T-cell (primary cell): ENCODE results near the gene CTSH. TPM values are rescaled to one million over a fixed set of nuclear protein-coding genes. Genes with fewer than 3 reads are reported as not detected.
A peak's percentile ranks its signal among the peaks of the same experiment; 100 is the strongest.
"Not testable (repeated sequence)": the region's sequence is repeated elsewhere in the genome, so short reads cannot be mapped to it uniquely, and the experiment has no call there.

Source experiments
- ATAC-seq, 4 experiments: fragments of 200-7000 bp in 3 of 4; fragments of 150-1000 bp in 1 of 4; cut with Tn5 transposase; replicated peaks in 1 of 4; 1 replicate in 3 of 4; 2 replicates in 1 of 4; pipeline ENCODE4 v1.10.0; 2021; ENCODE audit warnings: moderate library complexity in 3 of 4, mild to moderate bottlenecking in 2 of 4, moderate number of reproducible peaks in 1 of 4
- CTCF ChIA-PET, 2 donors: fragments of 300-600 bp; sonication (Branson Sonifier 250); formaldehyde crosslinking; loops; one replicate each; lab custom pipeline; 2022; ENCODE audit warnings: antibody characterized with exemption in 2 of 2; lab: Charles Lee
- POLR2A ChIA-PET, 2 donors: fragments of 300-600 bp; sonication (Branson Sonifier 250); formaldehyde crosslinking; loops; one replicate each; lab custom pipeline; 2022; ENCODE audit warnings: antibody characterized with exemption in 2 of 2; lab: Charles Lee
- DNase-seq, 35 experiments: peaks; one replicate each; pipeline versions ENCODE4 v3.0.0 to v3.0.0-alpha.2; 2013 to 2023
- H3K27ac ChIP-seq: one replicate; pipeline ENCODE4 v1.5.1; 2013; ENCODE audit warnings: low read length
- H3K27me3 ChIP-seq, 2 experiments: replicated peaks in 1 of 2; 1 replicate in 1 of 2; 2 replicates in 1 of 2; pipeline versions ENCODE4 v1.6.1 to v1.7.0; 2013; ENCODE audit warnings: low read length in 1 of 2, mixed read lengths in 1 of 2; ENCODE audit not compliant: control insufficient read depth in 2 of 2, insufficient read depth in 2 of 2; ENCODE audit errors: extremely low read depth in 1 of 2
- H3K36me3 ChIP-seq, 2 donors: 1 replicate in 1 of 2; 2 replicates in 1 of 2; pipeline versions ENCODE4 v1.6.1 to v1.7.0; 2013; ENCODE audit warnings: low read length in 1 of 2; ENCODE audit not compliant: control insufficient read depth in 2 of 2, insufficient read depth in 1 of 2; ENCODE audit errors: extremely low read depth in 1 of 2
- H3K4me1 ChIP-seq, 2 experiments: 1 replicate in 1 of 2; 2 replicates in 1 of 2; pipeline versions ENCODE4 v1.6.1 to v1.7.0; 2013; ENCODE audit warnings: low read length in 2 of 2, mixed read lengths in 1 of 2; ENCODE audit not compliant: insufficient read depth in 2 of 2, control insufficient read depth in 1 of 2; ENCODE audit errors: extremely low read depth in 1 of 2
- H3K4me3 ChIP-seq, 2 donors: 1 replicate in 1 of 2; 2 replicates in 1 of 2; pipeline versions ENCODE4 v1.5.1 to v1.7.0; 2013; ENCODE audit warnings: mild to moderate bottlenecking in 2 of 2, low read length in 1 of 2, moderate library complexity in 1 of 2; ENCODE audit not compliant: control insufficient read depth in 1 of 2; ENCODE audit errors: extremely low read depth in 1 of 2
- H3K9me3 ChIP-seq: 2 replicates; pipeline ENCODE4 v1.7.0; 2013
- H3K27ac Mint-ChIP-seq, 2 donors: one replicate each; pipeline ENCODE4 v1.8.0; 2020 to 2021; ENCODE audit warnings: mild to moderate bottlenecking in 2 of 2, mixed read lengths in 2 of 2
- H3K27me3 Mint-ChIP-seq, 2 donors: one replicate each; pipeline ENCODE4 v1.8.0; 2021 to 2022; ENCODE audit warnings: mixed read lengths in 2 of 2
- H3K36me3 Mint-ChIP-seq: one replicate; pipeline ENCODE4 v1.8.0; 2021; ENCODE audit warnings: mixed read lengths
- H3K4me1 Mint-ChIP-seq, 3 donors: one replicate each; pipeline ENCODE4 v1.8.0; 2020 to 2022; ENCODE audit warnings: mixed read lengths in 3 of 3, mild to moderate bottlenecking in 1 of 3
- H3K4me3 Mint-ChIP-seq, 3 donors: one replicate each; pipeline ENCODE4 v1.8.0; 2020 to 2022; ENCODE audit warnings: mild to moderate bottlenecking in 3 of 3, mixed read lengths in 3 of 3, moderate library complexity in 3 of 3
- H3K9me3 Mint-ChIP-seq, 3 donors: one replicate each; pipeline ENCODE4 v1.8.0; 2020 to 2022; ENCODE audit warnings: mixed read lengths in 3 of 3
- WGBS: methylation state at CpG from one replicate; pipeline ENCODE4 v1.1.5; 2013; ENCODE audit warnings: missing lambda C conversion rate; ENCODE audit not compliant: insufficient coverage; 5-methylcytosine and 5-hydroxymethylcytosine counted together
- total RNA-seq, 35 experiments: library from RNA in 6 of 35; stranded (reverse) in 6 of 35; fragments of 120-200 nt in 1 of 35; gene quantifications; one replicate each; pipeline versions ENCODE4 v1.2.1 to v1.2.4 and lab custom pipeline; 2013 to 2026

Gene CTSH
- total RNA-seq, 5 donors from 2014 or later (not counting 1 experiment from before 2014, with no cell fraction given) = 8.5 to 49.7 (median 19.2) TPM

DNA sequence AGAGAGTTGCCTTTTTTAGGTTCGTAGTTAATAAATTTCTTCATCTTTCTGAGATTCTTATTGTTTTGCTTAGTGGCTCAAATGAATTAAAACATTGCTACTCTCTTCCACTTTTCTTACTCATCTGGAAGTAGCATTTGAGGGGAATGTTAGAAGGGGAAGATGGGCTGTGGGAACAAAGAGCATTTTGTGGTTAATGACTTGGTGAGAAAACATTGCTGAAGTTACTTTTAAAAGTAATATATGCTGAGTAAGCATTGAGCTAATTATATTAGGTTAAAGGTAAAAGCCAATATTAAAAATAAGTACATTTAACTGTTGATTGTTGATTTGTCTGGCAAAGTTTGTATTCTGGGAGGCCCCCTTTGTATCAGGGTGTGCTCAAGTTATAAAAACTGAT is 66.5 kb downstream of the CTSH start:
- Mint-ChIP-seq H3K9me3 (no peaks in the 10 kb centered on the region), H3K27ac (peak overlapping the region; percentile 45 to 61), H3K4me3 (peak overlapping the region; percentile 68 to 100 (median 100)), H3K36me3 (peaks cover 37% of the 10 kb centered on the region), H3K4me1 (peaks cover 80 to 86% (median 84%) of the 10 kb centered on the region in 3 donors), H3K27me3 (no peaks in the 10 kb centered on the region)
- no peak for ATAC-seq
- ChIA-PET CTCF (no interaction called here), POLR2A (interaction anchor here (0.6 to 1.4 kb wide), 2 partner anchors 12 to 22 kb away, joined by 3 to 4 read pairs; no protein-coding TSS in a partner anchor)
- Histone ChIP-seq H3K4me3 (no peak overlapping the region), H3K27me3 (no peaks in the 10 kb centered on the region), H3K4me1 (peaks cover 43 to 47% of the 10 kb centered on the region in 2 experiments), H3K36me3 (peaks cover 0 to 24% of the 10 kb centered on the region in 2 donors), H3K27ac (no peak overlapping the region), H3K9me3 (no peaks in the 10 kb centered on the region)
- DNase-seq = no peak
- no CpG with 5 or more reads among the region's 1 CpG for WGBS

DNA sequence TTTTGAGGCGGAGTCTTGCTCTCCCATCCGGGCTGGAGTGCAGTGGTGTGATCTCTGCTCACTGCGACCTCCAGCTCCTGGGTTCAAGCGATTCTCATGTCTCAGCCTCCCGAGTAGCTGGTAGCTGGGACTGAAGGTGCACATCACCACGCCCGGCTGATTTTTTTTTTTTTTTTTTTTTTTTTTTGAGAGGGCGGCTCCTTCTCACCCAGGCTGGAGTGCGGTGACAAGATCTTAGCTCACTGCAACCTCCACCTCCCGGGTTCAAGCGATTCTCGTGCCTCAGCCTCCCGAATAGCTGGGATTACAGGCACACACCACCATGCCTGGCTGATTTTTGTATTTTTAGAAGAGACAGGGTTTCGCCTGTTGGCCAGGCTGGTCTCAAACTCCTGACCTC is 67.9 kb downstream of the CTSH start:
- DNase-seq, H3K27ac Mint-ChIP-seq, H3K4me3 ChIP-seq, H3K9me3 ChIP-seq, ATAC-seq, H3K27me3 Mint-ChIP-seq, H3K9me3 Mint-ChIP-seq, H3K27ac ChIP-seq, H3K27me3 ChIP-seq: not testable (repeated sequence)
- CTCF ChIA-PET = interaction anchor here (0.7 to 1.0 kb wide), 4 partner anchors 8 to 14 kb away, joined by 3 to 9 read pairs (median 7); no protein-coding TSS in a partner anchor
- POLR2A ChIA-PET = interaction anchor here in 1 of 2 donors (0.6 to 0.7 kb wide), 2 partner anchors 12 to 14 kb away, joined by 3 to 6 read pairs; no protein-coding TSS in a partner anchor
- Mint-ChIP-seq H3K4me1 (peaks cover 71 to 75% (median 73%) of the 10 kb centered on the region in 3 donors), H3K36me3 (peaks cover 29% of the 10 kb centered on the region), H3K4me3 (peak overlapping the region; percentile 68 to 100 (median 100))
- peaks cover 44 to 51% of the 10 kb centered on the region in 2 experiments for H3K4me1 ChIP-seq
- WGBS = 50% methylated on average over 1 of the region's 14 CpGs
- H3K36me3 ChIP-seq = peaks cover 0 to 19% of the 10 kb centered on the region in 2 donors

DNA sequence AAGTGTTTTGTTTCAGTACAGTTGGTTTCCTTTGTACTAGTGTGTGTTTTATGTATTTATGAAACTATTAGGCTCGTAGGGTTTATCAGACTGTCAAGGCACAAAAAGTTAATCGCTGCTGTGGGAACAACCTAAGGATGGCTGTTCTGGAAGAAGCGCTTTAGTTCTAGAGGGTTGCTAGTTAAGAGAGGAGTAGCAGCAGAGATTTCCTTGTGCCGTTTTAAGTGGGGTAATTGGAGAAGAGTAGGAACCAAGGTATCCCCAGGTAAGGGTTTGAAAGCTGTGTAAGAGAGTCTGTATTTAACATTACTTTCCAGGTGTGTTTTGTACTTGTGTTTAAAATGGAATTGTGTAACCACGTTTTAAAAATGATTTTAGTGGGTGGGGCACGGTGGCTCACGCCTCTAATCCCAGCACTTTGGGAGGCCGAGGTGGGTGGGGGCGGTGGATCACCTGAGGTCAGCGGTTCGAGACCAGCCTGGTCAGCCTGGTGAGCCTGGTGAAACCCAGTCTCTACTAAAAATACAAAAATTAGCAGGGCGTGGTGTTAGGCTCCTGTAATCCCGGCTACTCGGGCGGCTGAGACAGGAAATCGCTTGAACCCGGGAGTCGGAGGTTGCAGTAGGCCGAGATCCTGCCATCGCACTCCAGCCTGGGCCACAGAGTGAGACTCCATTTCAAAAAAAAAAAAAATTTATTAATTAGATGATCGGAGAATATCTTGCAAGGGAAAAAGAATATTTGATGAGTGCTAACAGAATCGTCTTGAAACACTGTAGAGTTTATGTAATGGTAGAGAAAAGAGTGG is 69.5 kb downstream of the CTSH start:
- Histone ChIP-seq H3K9me3 (no peaks in the 10 kb centered on the region), H3K27me3 (no peaks in the 10 kb centered on the region), H3K27ac (peak overlapping the region; percentile 100), H3K36me3 (peaks cover 0 to 7% of the 10 kb centered on the region in 2 donors), H3K4me1 (peaks cover 45 to 49% of the 10 kb centered on the region in 2 experiments), H3K4me3 (peak overlapping the region; percentile 38 to 99)
- peaks cover 57 to 63% (median 63%) of the 10 kb centered on the region in 3 donors for H3K4me1 Mint-ChIP-seq
- peak overlapping the region; percentile 100 for H3K4me3 Mint-ChIP-seq
- ChIA-PET CTCF (interaction anchor here in 1 of 2 donors (1.1 kb wide), 1 partner anchor 22 kb away, joined by 3 read pairs; no protein-coding TSS in a partner anchor), POLR2A (interaction anchor here in 1 of 2 donors (0.6 to 0.7 kb wide), 2 partner anchors 56 to 335 kb away, joined by 3 read pairs; partner anchors contain the start of gene PSMA4)
- 28% methylated on average over 11 of the region's 22 CpGs for WGBS
- H3K9me3 Mint-ChIP-seq = no peaks in the 10 kb centered on the region
- DNase-seq (no peak), ATAC-seq (no peak)
- no peaks in the 10 kb centered on the region for H3K27me3 Mint-ChIP-seq
- H3K27ac Mint-ChIP-seq = peak overlapping the region; percentile 57 to 100
- H3K36me3 Mint-ChIP-seq = peaks cover 19% of the 10 kb centered on the region

DNA sequence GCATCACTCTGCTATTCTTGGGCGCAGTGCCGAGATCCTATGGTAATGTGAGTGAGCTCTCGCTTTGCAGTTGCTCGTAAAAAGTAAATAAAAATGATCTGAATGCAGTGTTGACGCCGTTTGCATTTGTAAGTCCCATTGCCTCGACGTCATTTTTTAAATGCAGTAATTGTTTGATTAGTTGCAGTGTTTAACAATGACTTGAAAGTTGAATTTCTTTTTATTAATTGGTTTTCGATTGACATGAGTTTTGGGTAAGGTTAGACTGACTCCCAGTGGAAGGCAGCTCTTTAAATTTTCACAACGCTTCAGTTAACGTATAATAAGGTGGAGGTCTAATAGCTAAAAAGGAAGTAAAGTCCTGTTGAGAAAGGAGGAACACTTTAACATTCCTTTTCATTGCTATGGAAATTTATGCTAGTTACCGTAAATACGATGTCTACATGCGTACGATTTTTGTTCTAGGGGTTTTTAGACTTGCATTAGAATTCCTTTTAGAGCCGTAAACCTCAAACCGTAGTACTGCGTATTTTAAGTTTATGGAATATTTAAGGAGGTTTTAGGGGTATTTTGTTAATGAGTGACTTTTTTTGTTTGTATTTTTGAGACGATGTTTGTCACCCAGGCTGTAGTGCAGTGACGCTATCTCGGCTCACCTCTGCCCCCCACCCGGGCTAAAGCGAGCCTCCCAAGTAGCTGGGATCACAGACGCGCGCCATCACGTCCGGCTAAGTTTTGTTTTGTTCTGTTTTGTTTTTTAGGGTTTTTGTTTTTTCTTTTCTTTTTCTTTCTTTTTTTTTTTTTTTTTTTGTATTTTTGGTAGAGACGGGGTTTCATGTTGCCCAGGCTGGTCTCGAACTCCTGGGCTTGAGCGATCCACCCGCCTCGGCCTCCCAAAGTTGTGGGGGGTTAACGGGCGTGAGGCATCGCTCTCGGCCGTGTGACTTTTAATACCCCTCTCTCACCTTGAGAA is 70.8 kb downstream of the CTSH start:
- Histone ChIP-seq H3K4me3 (peak overlapping the region; percentile 93 to 99), H3K36me3 (peaks cover 0 to 2% of the 10 kb centered on the region in 2 donors), H3K27ac (peak overlapping the region; percentile 100), H3K4me1 (peaks cover 40 to 43% of the 10 kb centered on the region in 2 experiments), H3K27me3 (no peaks in the 10 kb centered on the region), H3K9me3 (no peaks in the 10 kb centered on the region)
- ChIA-PET POLR2A (interaction anchor here (0.6 to 1.5 kb wide), 6 partner anchors 12 to 334 kb away, joined by 3 to 9 read pairs (median 3); partner anchors contain the start of gene PSMA4 (in 1 of the 2)), CTCF (interaction anchor here (0.5 to 2.5 kb wide), 10 partner anchors 8 to 89 kb away, joined by 3 to 14 read pairs (median 4); no protein-coding TSS in a partner anchor)
- H3K27ac Mint-ChIP-seq = peak overlapping the region; percentile 100
- H3K9me3 Mint-ChIP-seq = no peaks in the 10 kb centered on the region
- DNase-seq (peak in 31 of 35 experiments; percentile 13 to 58 (median 38)), ATAC-seq (no peak)
- H3K4me1 Mint-ChIP-seq = peaks cover 46 to 55% (median 51%) of the 10 kb centered on the region in 3 donors
- 0% methylated on average over 12 of the region's 38 CpGs for WGBS
- H3K4me3 Mint-ChIP-seq = peak overlapping the region; percentile 100
- H3K27me3 Mint-ChIP-seq = no peaks in the 10 kb centered on the region
- H3K36me3 Mint-ChIP-seq = peaks cover 16% of the 10 kb centered on the region

DNA sequence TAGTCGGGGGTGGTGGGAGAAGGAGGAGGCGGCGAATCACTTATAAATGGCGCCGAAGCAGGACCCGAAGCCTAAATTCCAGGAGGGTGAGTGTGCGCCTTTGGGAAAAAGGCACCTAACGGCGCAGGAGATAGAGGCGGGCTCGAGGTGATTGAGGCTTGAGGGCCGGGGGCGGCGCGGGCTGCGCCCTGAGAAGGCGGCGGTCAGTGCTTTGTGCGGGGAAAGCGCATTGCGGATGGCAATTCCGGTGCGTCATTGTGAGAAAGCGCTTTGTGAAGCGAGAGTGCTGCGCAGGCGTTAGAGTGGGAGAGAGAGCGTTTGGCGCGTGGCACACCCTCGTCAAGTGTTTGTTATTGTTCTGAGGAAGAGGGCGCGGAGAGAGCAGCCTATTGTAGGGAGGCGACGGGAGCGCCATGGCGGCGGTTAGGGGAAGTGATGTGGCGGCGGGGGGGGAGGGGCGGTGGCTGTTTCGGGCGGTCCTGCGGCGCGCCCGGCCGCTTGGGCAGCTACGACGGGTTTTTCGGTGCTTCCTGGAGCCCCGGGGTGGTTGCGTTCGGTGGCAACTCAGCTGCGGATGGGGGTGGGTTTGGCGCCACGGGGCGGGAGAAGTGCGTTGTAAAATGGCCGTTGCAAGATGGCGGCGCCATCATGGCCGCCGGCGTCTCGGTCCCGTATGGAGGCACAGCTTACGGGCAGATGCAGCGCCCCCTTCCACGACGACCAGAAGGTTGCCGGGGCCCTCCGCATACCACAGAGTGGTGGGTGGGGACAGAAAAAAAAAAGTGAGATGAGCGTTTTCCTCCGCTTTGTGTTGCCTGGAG is 71.7 kb downstream of the CTSH start:
- POLR2A ChIA-PET = interaction anchor here (0.6 to 1.5 kb wide), 8 partner anchors 12 to 609 kb away, joined by 3 to 9 read pairs (median 6); partner anchors contain the start of gene DNAJA4 (in 1 of the 2)
- H3K4me1 ChIP-seq = peaks cover 37% of the 10 kb centered on the region in 2 experiments
- CTCF ChIA-PET = interaction anchor here (0.5 to 2.5 kb wide), 7 partner anchors 10 to 1280 kb away, joined by 3 to 14 read pairs (median 4); no protein-coding TSS in a partner anchor

More for the DNA sequence above, 71.7 kb downstream of the CTSH start:
- Mint-ChIP-seq H3K4me1 (peaks cover 37 to 46% (median 44%) of the 10 kb centered on the region in 3 donors), H3K27ac (peak overlapping the region; percentile 100), H3K27me3 (no peaks in the 10 kb centered on the region), H3K9me3 (no peaks in the 10 kb centered on the region), H3K36me3 (peaks cover 12% of the 10 kb centered on the region), H3K4me3 (peak overlapping the region; percentile 100)
- Histone ChIP-seq H3K9me3 (no peaks in the 10 kb centered on the region), H3K36me3 (no peaks in the 10 kb centered on the region), H3K27me3 (no peaks in the 10 kb centered on the region), H3K27ac (peak overlapping the region; percentile 100), H3K4me3 (peak overlapping the region; percentile 93 to 99)
- ATAC-seq (peak; percentile 71 to 75 (median 74)), DNase-seq (peak; percentile 70 to 95 (median 87))
- WGBS = 0% methylated on average over 70 of the region's 75 CpGs
